ENCODE results near the gene FDX1. TPM values are rescaled to one million over a fixed set of nuclear protein-coding genes. Genes with fewer than 3 reads are reported as not detected.

The FDX1 gene
- total RNA-seq, 1 experiment from 2014 or later = 14.5 TPM

GRCh38 chr11:110434952-110435779 is 5.4 kb downstream of the FDX1 start:
- RAD21 ChIA-PET (ENCODE audit: low non-redundant PET in 1 of 2, low total read pairs in 2 of 2, uncharacterized antibody in 2 of 2, unreplicated experiment in 2 of 2) = no interaction called here
- Histone ChIP-seq H3K4me2 (ENCODE audit: low read length) (no peak overlapping the region), H3K9ac (ENCODE audit: low read length) (no peak overlapping the region), H4K20me1 (ENCODE audit: insufficient read depth) (no peaks in the 10 kb centered on the region; the same call in 1 of the 2 replicates), H3K79me2 (ENCODE audit: insufficient read depth, low read length) (peaks cover 73% of the 10 kb centered on the region), H3K36me3 (ENCODE audit: control insufficient read depth in 1 of 2, insufficient read depth in 2 of 2, low read length in 2 of 2) (no peaks in the 10 kb centered on the region), H3K27ac (ENCODE audit: low read depth, low read length) (no peak overlapping the region), H3K9me2 (ENCODE audit: insufficient read depth) (no peaks in the 10 kb centered on the region), H3K4me3 (replicated peaks in 1 of 2; ENCODE audit: low read depth in 1 of 2, low read length in 2 of 2) (no peak overlapping the region), H3K9me3 (ENCODE audit: control insufficient read depth in 1 of 2, insufficient read depth in 1 of 2, low read depth in 1 of 2, low read length in 2 of 2) (no peaks in the 10 kb centered on the region), H3K27me3 (ENCODE audit: insufficient read depth, low read length) (no peaks in the 10 kb centered on the region), H3K4me1 (ENCODE audit: control insufficient read depth in 1 of 2, insufficient read depth in 2 of 2, low read length in 2 of 2) (peaks cover 30 to 42% of the 10 kb centered on the region in 2 experiments), H2AFZ (ENCODE audit: low read depth, low read length, poor library complexity, severe bottlenecking) (no peak overlapping the region)
- DNase-seq (ENCODE audit: low read depth, low spot score) (peak; percentile 24), ATAC-seq (peak; percentile 59)
- no TSS peak for BruUV-seq (replicated peaks)
- POLR2A ChIA-PET = no interaction called here
- CTCF ChIA-PET = interaction anchor here (0.6 to 2.3 kb wide), 26 partner anchors 9 to 1011 kb away, joined by 3 to 28 read pairs (median 4); no protein-coding TSS in a partner anchor
- intact Hi-C loops (cut with micrococcal nuclease) = loop anchor here (1.0 to 5.0 kb wide), 3 partner anchors 343 to 795 kb away; partner anchors contain the start of gene ZC3H12C
- no peak for TF ChIP-seq POLR2A (IDR thresholded peaks at IDR 0.05; ENCODE audit: borderline replicate concordance, extremely low read depth, insufficient read depth, insufficient read length)
- peak; percentile 45 to 66 (median 64); a peak in 5 of 6 replicates for TF ChIP-seq CTCF (IDR thresholded peaks at IDR 0.05 in 2 of 3, conservative IDR thresholded peaks at IDR 0.05 in 1 of 3; ENCODE audit: borderline replicate concordance in 1 of 3, insufficient read depth in 1 of 3, low read depth in 2 of 3, low read length in 2 of 3)
- TF ChIP-seq EZH2 (IDR thresholded peaks at IDR 0.05) = no peak
- no peak for TF ChIP-seq TCF7L2 (IDR thresholded peaks at IDR 0.05; ENCODE audit: borderline replicate concordance, extremely low read depth, insufficient read depth, insufficient read length)
- peak; percentile 37 for TF ChIP-seq RAD21 (IDR thresholded peaks at IDR 0.05; ENCODE audit: low read depth)
- no peak for TF ChIP-seq MAX (IDR thresholded peaks at IDR 0.05)
- TF ChIP-seq, protein P1, sequence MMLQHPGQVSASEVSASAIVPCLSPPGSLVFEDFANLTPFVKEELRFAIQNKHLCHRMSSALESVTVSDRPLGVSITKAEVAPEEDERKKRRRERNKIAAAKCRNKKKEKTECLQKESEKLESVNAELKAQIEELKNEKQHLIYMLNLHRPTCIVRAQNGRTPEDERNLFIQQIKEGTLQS (IDR thresholded peaks at IDR 0.05) = no peak
- TF ChIP-seq FOSL1 (IDR thresholded peaks at IDR 0.05; ENCODE audit: low read depth) = no peak
- TF ChIP-seq CEBPB (IDR thresholded peaks at IDR 0.05; ENCODE audit: low read depth) = no peak
- no peak for TF ChIP-seq REST (IDR thresholded peaks at IDR 0.05; ENCODE audit: low read depth)
- TF ChIP-seq ZNF274 (IDR thresholded peaks at IDR 0.05; ENCODE audit: low read depth, low read length) = no peak
- TF ChIP-seq SIN3A (IDR thresholded peaks at IDR 0.05; ENCODE audit: low read depth) = no peak

Measured in HCT116 (cell line).